Measurements from ENCODE around the gene HSD17B3.
"Not testable (repeated sequence)": the region's sequence is repeated elsewhere in the genome, so short reads cannot be mapped to it uniquely, and the experiment has no call there.

Gene HSD17B3

DNA sequence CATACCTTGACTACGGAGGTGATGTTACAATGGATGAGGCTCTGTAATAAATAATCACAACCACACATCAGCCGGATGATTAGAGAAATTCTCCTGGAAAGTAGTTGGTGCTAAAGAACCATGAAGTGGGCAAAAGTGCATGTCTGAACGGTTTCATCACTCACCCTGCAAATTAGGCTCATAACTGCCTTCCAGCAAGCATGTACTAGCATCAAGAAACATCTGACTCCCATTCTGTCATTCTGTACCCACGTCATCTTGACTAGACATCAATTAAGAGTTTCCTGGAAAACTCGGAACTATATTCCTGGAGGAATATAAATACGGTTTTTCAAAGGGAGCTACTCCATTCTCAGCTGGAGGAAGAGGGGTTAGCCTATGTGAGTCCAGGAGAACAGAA, 52.2 kb downstream of the HSD17B3 start:
- no peak for DNase-seq (ENCODE audit: extremely low read depth, low read depth)
- TF ChIP-seq, protein P1, sequence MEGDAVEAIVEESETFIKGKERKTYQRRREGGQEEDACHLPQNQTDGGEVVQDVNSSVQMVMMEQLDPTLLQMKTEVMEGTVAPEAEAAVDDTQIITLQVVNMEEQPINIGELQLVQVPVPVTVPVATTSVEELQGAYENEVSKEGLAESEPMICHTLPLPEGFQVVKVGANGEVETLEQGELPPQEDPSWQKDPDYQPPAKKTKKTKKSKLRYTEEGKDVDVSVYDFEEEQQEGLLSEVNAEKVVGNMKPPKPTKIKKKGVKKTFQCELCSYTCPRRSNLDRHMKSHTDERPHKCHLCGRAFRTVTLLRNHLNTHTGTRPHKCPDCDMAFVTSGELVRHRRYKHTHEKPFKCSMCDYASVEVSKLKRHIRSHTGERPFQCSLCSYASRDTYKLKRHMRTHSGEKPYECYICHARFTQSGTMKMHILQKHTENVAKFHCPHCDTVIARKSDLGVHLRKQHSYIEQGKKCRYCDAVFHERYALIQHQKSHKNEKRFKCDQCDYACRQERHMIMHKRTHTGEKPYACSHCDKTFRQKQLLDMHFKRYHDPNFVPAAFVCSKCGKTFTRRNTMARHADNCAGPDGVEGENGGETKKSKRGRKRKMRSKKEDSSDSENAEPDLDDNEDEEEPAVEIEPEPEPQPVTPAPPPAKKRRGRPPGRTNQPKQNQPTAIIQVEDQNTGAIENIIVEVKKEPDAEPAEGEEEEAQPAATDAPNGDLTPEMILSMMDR (IDR thresholded peaks at IDR 0.05; ENCODE audit: low read depth, low read length), result no peak

DNA sequence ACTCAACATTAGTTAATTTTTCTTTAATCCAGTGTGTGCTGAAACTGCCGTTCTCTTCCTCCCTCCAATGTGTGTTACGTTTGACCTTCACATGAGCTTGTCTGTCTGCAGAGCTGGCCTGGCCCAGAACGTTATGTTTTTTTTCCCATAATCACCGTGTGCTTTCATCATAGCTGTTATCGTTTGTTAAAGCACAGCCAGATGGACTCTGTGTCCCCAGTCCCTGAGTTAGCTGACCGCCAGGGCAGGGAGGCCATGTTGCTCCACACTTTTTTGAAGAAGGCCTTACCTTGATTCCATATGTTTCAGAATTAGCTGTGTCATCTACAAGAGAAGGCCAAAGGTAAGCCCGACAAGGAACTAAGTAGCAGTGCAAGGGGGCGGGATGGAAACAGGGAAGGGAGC, 55.7 kb downstream of the HSD17B3 start:
- TF ChIP-seq, protein P1 (IDR thresholded peaks at IDR 0.05; ENCODE audit: low read depth, low read length), result no peak
- DNase-seq (ENCODE audit: extremely low read depth, low read depth), result no peak

DNA sequence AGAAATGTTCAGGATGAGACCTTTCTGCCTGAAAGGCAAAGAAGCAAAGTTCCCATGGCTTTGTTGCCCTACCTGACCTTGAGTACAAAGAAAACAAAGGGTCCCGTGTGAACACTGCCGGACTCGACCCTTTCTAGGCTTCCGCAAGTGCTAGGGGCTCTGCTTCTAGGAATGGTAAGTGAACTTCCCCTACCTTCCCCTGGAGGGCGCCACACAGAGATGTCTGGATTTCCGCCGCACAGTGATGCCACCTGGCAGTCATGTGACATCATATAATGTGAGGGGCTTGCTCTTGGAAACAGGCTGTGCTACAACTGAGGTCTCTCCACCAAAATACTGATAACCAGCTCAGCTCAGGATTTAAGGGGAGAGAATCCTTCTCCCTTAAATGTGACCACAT, 56.6 kb downstream of the HSD17B3 start:
- no peak for DNase-seq (ENCODE audit: extremely low read depth, low read depth)
- TF ChIP-seq, protein P1 (IDR thresholded peaks at IDR 0.05; ENCODE audit: low read depth, low read length), result no peak

DNA sequence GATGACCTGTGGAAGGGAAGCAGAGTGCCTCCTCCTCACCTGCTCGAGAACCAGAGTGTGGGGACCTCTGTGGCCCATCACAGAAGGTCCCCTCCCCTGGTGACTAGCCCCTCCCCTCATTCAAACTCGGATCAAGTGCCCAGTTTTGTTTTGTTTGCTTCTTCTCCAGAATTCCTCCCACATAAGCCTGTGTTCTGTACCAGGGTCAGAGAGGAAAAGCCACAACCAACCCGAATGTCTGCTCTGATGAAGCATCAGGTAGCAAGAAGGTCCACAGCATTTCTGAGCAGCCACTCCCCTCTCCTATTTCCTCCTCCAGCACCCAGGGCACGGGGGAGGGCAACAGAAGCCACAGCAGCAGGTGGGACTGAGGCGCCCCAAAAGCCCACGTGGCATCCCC, 58.2 kb downstream of the HSD17B3 start:
- DNase-seq (ENCODE audit: extremely low read depth, low read depth), result no peak
- TF ChIP-seq, protein P1 (IDR thresholded peaks at IDR 0.05; ENCODE audit: low read depth, low read length), result no peak

DNA sequence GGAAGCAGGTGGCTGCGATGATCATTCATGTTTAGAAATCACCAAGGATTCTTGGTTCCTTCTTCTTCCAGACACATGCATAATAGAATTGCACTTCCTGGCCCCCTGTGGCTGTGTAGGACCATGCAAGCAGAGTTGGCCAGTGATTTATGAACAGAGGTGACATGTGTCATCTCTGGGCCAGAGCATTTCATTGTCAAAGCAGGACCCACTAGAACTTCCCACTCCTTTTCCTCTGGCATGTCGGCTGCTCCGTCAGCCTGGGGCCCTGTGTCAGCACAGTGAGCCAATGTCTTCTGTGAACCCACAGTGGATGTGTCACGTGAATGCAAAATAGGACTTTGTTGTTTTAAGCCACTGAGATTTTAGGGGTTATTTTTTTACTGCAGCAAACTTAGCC, 59.2 kb downstream of the HSD17B3 start:
- TF ChIP-seq, protein P1 (IDR thresholded peaks at IDR 0.05; ENCODE audit: low read depth, low read length), result no peak
- DNase-seq (ENCODE audit: extremely low read depth, low read depth), result no peak

DNA sequence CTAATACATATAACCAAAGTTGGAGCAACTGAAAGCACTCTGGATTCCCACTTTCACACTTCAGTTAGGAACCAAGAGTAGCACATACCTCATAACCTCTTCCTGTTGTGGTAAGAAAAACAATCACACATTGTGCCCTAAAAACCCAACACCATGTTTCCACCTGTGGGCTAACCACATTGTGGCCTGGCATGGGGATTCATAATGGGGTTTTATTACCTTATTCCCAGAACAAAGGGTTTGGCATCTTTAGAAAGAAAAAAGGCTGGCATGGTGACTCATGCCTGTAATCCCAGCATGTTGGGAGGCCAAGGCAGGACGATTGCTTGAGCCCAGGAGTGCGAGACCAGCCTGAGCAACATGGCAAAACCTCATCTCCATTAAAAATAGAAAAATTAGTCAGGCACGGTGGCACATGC, 60.6 kb downstream of the HSD17B3 start:
- DNase-seq (ENCODE audit: extremely low read depth, low read depth), result no peak
- TF ChIP-seq, protein P1 (IDR thresholded peaks at IDR 0.05; ENCODE audit: low read depth, low read length), result no peak

DNA sequence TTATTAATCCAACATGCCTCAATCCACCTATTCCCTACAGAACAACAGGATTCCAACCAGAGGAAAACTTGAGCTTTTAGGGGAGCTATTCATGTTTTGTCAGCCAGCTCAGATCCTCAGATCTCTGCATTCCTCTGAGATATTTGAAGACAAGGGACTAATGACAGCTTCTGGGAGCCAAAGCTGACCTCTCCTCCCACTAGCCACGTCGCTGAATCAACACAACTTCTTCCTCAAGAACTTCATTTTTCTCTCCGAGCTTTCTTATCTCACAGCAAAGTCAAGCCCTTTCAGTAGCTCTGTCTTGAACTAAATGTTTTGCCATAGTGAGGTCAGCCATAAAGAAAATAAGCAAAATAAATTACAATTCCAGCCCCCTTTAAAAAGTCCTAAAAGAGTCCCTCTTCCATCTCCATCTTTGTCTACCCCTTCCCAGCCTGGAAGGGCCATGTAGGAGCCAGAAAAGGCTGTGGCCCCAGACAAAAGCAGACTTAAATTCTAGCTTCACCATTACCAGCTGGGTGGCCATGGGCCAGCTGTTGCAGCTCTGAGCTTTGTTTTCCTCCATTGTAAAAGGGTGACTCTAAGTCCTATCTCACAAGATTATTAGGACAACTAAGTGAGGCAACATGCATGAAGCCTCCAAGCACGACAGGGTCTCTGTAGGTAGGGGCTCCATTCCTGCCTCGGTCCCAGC, 65.0 kb downstream of the HSD17B3 start:
- DNase-seq (ENCODE audit: extremely low read depth, low read depth), result no peak
- TF ChIP-seq, protein P1 (IDR thresholded peaks at IDR 0.05; ENCODE audit: low read depth, low read length), result no peak

DNA sequence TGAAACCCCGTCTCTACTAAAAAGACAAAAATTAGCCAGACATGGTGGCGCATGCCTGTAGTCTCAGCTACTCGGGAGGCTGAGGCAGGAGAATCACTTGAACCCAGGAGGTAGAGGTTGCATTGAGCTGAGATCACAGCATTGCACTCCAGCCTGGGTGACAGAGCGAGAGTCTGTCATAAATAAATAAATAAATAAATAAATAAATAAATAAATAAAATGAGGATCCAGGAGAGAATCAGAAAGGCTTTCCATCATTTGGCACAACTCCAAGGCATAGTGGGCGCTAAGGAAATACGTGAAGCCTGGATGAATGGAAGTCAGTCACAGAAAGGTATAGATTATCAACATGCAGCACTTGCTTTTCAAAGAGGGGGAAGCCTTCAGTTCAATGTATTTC, 65.6 kb downstream of the HSD17B3 start:
- DNase-seq (ENCODE audit: extremely low read depth, low read depth), result not testable (repeated sequence)
